ENCODE results near the gene NKX1-1. TPM values are rescaled to one million over a fixed set of nuclear protein-coding genes. Genes with fewer than 3 reads are reported as not detected.

NKX1-1 gene
- total and polyA plus RNA-seq, 12 donors: not detected

GRCh38 chr4:1417522-1418390 is 11.5 kb upstream of the NKX1-1 start:
- Histone ChIP-seq H3K36me3 (replicated peaks in 1 of 2) (no peaks in the 10 kb centered on the region), H3K4me3 (no peak overlapping the region), H3K27ac (no peak overlapping the region), H3K4me1 (replicated peaks in 1 of 2) (no peaks in the 10 kb centered on the region), H3K27me3 (peaks cover 45% of the 10 kb centered on the region), H3K9me3 (replicated peaks in 1 of 3) (no peaks in the 10 kb centered on the region)
- intact Hi-C loops (cut with DNase I): no loop called here
- TF ChIP-seq POLR2A (IDR thresholded peaks at IDR 0.05): no peak
- TF ChIP-seq, protein P1, sequence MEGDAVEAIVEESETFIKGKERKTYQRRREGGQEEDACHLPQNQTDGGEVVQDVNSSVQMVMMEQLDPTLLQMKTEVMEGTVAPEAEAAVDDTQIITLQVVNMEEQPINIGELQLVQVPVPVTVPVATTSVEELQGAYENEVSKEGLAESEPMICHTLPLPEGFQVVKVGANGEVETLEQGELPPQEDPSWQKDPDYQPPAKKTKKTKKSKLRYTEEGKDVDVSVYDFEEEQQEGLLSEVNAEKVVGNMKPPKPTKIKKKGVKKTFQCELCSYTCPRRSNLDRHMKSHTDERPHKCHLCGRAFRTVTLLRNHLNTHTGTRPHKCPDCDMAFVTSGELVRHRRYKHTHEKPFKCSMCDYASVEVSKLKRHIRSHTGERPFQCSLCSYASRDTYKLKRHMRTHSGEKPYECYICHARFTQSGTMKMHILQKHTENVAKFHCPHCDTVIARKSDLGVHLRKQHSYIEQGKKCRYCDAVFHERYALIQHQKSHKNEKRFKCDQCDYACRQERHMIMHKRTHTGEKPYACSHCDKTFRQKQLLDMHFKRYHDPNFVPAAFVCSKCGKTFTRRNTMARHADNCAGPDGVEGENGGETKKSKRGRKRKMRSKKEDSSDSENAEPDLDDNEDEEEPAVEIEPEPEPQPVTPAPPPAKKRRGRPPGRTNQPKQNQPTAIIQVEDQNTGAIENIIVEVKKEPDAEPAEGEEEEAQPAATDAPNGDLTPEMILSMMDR (IDR thresholded peaks at IDR 0.05): no peak
- peak in 2 of 7 donors; percentile 8 to 42 for DNase-seq
- WGBS, 4 donors: 77 to 79% (median 78%) methylated on average over 33 of the region's 33 CpGs

DNA sequence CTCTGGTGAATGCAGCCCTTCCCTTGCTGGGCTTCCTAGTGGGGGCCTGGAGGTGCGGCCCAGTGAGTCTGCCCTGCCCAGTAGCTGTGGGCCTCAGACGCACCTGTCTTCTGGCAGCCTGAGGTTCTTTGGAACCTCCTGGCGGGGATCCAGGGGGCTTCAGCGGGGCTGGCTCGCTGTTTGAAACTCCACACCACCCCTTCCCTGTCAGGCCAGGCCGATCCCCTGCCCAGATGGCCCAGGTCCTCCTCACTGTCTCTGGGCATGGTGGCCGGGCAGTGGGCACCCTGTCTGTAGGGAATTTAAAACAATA is 10.7 kb upstream of the NKX1-1 start:
- Histone ChIP-seq H3K4me3 (no peak overlapping the region), H3K9me3 (replicated peaks in 1 of 3) (no peaks in the 10 kb centered on the region), H3K4me1 (replicated peaks in 1 of 2) (no peaks in the 10 kb centered on the region), H3K36me3 (replicated peaks in 1 of 2) (no peaks in the 10 kb centered on the region), H3K27ac (no peak overlapping the region), H3K27me3 (peaks cover 53% of the 10 kb centered on the region)
- intact Hi-C loops (cut with DNase I): no loop called here
- TF ChIP-seq, protein P1 (IDR thresholded peaks at IDR 0.05): no peak
- no peak for TF ChIP-seq POLR2A (IDR thresholded peaks at IDR 0.05)
- WGBS, 4 donors: 68 to 77% (median 71%) methylated on average over 4 to 7 of the region's 7 CpGs
- DNase-seq: peak in 2 of 7 donors; percentile 11 to 35

DNA sequence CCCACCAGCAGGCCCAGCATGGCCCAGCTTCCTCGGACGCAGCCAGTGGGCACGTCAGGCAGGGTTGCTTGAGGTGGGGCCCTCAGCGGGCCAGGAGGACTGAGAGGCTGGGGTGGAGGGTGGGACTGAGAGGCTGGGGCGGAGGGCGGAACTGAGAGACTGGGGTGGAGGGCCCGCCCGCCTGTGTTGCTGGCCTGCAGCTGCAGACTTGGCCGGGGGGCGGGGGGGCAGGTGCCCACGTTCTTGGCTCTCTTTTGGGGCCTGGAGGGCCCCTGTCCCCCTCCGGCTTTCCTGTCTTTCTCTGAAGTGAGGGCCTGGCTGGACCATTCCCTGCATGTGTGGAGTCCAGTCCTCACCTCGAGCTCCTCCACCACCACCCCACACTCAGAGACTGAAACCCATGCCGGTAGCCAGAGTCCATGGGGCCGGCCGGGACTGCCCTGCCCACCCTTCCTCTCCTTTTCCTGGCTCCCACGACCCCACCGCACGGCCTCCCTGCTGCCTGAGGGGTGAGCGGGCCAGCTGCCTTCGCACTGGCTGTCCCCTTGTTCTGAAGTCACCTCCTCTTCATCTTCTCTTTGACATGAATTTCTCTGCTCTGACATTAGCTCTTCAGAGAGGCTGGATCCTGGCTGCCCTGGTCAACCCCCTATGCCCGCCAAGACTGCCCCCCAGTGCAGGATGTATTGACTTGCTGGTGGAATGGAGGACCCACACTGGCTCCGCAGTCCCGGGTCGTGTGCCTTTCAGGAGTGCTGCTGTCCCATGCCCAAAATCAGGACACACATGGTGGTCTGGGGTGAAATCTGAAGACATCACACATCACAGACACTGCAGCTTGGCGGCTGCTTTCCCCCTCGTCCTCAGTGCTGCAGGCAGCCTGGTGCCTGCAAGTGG is 10.1 kb upstream of the NKX1-1 start:
- Histone ChIP-seq H3K9me3 (replicated peaks in 1 of 3) (no peaks in the 10 kb centered on the region), H3K4me3 (no peak overlapping the region), H3K27me3 (peaks cover 55% of the 10 kb centered on the region), H3K4me1 (replicated peaks in 1 of 2) (no peaks in the 10 kb centered on the region), H3K36me3 (replicated peaks in 1 of 2) (no peaks in the 10 kb centered on the region), H3K27ac (no peak overlapping the region)
- peak in 1 of 7 donors; percentile 21 for DNase-seq
- no peak for TF ChIP-seq POLR2A (IDR thresholded peaks at IDR 0.05)
- TF ChIP-seq, protein P1 (IDR thresholded peaks at IDR 0.05): no peak
- intact Hi-C loops (cut with DNase I): no loop called here
- WGBS, 4 donors: 56 to 72% (median 60%) methylated on average over 14 to 27 of the region's 27 CpGs

- Histone ChIP-seq H3K9me3 (replicated peaks in 1 of 3) (no peaks in the 10 kb centered on the region), H3K4me3 (no peak overlapping the region), H3K4me1 (replicated peaks in 1 of 2) (no peaks in the 10 kb centered on the region), H3K36me3 (replicated peaks in 1 of 2) (no peaks in the 10 kb centered on the region), H3K27me3 (peaks cover 57% of the 10 kb centered on the region), H3K27ac (no peak overlapping the region)
- TF ChIP-seq, protein P1 (IDR thresholded peaks at IDR 0.05): no peak
- TF ChIP-seq POLR2A (IDR thresholded peaks at IDR 0.05): no peak
- WGBS, 4 donors: 66 to 79% (median 76%) methylated on average over 13 of the region's 13 CpGs
- intact Hi-C loops (cut with DNase I): no loop called here
- no peak for DNase-seq
Measured at GRCh38 chr4:1415681-1415981, 9.4 kb upstream of the NKX1-1 start.
